GM18868 (cell line): ENCODE data around the gene EFNA2.
A peak's percentile ranks its signal among the peaks of the same experiment; 100 is the strongest.

Experiments
- ATAC-seq: cut with Tn5 transposase; IDR thresholded peaks from one replicate; pipeline ENCODE4 v1.9.1; 2021; ENCODE audit warnings: mild to moderate bottlenecking, moderate library complexity; ENCODE audit not compliant: unreplicated experiment

EFNA2 gene

GRCh38 chr19:1259876-1260748, 25.6 kb upstream of the EFNA2 start:
- no peak for ATAC-seq

GRCh38 chr19:1260749-1261537, 24.7 kb upstream of the EFNA2 start:
- peak; percentile 69 for ATAC-seq

DNA sequence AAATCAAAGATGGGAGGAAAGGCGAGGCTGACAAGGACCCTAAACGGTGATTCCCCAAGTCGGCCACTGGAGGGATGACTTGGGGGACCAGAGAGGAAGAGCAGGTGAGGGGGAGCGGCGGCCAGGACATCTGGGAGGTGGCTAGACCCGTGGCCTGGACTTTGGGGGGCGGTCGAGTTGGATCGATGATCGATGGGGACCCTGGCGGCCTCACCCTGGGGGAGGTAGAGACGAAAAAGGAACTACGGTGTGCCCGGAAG, 24.2 kb upstream of the EFNA2 start:
- ATAC-seq = no peak

- no peak for ATAC-seq
Measured at GRCh38 chr19:1261798-1262622, 23.7 kb upstream of the EFNA2 start.

DNA sequence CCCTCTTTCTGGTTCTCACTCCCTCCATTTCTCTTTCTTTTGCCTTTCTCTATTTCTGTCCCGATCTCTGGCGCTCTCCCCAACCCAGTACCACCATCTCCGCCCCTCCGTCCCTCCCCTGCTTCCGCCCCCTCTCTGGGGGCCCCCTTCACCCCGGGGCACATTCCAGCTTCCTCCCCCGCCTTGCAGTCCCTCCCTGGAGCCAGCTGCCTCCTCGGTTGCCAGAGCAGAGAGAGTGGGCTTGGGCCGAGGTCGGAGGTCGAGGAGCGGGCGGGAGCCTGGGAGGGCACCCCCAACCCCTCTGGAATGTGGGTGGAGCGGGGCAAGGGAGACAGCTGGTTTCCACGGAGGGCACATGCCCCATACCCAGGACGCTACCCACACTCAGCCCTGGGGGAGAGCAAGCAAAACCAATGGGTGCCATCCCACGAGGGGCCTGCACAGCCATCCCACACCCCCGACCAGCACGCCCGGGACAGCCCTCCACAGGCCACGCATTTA, 23.0 kb upstream of the EFNA2 start:
- no peak for ATAC-seq

GRCh38 chr19:1263188-1263587, 22.5 kb upstream of the EFNA2 start:
- ATAC-seq = no peak

- ATAC-seq = no peak
Measured at GRCh38 chr19:1264801-1265614, 20.7 kb upstream of the EFNA2 start.

DNA sequence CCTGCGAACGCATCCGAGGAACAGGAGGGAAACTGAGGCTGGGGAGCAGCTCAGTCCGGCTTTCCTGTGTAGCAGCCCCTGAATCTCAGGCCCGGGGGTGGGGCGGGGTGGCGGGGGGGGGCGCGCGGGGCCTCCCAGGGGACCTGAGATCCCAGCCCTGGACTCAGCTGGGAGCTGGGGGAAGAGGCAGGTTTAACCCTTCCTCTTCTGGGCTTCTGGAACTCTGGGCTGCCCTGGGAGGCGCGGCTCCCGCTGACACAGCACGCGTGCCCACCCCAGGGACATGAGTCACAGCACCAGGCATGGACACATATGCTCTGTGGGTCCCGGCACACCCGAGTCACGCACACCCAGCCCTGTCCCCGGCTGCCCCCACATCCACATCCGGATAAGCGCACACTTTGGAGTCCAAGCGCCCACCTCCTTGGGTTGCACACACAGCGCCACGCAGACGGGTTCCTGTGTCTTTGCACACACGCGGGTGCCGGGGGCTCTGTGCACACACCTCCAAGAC, 20.0 kb upstream of the EFNA2 start:
- no peak for ATAC-seq

- peak; percentile 31 for ATAC-seq
Measured at GRCh38 chr19:1266129-1266915, 19.4 kb upstream of the EFNA2 start.

- ATAC-seq = peak; percentile 19
Measured at GRCh38 chr19:1266916-1267476, 18.7 kb upstream of the EFNA2 start.

DNA sequence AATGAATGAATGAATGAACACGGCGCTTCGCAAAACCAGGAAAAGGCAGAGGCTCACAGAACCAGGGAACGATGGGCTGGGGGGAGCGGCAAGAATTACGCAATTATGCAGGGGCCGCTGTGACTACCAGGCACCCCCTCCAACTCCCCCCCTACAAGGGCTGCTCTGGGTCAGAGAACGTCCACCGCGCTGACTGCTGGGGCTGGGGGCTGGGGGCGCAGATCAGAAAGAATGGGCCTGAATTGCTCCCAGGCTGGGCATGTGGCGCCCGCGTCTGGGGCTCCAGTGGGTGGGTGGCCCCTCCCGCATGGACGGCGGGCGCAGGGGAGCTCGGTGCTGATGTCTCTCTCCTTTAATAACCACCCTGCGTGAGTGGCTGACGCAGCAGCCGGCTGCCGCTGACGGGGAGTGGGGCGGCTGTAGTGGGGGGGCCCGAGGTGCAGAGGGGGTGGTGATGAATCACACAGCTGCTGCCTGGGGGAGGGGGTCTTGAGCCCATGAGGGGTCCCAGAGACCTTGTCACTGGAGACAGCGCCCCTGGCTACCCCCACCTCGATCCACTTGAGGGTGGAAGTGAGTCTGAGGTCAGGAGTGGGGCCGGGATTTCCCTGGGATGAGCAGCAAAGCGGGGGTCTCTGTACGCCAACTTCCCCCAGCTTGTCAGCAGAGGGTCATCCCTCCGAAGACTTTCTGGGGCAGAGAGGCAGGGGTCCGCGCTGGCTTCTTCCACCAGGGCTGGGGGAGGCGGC, 18.0 kb upstream of the EFNA2 start:
- ATAC-seq = no peak

DNA sequence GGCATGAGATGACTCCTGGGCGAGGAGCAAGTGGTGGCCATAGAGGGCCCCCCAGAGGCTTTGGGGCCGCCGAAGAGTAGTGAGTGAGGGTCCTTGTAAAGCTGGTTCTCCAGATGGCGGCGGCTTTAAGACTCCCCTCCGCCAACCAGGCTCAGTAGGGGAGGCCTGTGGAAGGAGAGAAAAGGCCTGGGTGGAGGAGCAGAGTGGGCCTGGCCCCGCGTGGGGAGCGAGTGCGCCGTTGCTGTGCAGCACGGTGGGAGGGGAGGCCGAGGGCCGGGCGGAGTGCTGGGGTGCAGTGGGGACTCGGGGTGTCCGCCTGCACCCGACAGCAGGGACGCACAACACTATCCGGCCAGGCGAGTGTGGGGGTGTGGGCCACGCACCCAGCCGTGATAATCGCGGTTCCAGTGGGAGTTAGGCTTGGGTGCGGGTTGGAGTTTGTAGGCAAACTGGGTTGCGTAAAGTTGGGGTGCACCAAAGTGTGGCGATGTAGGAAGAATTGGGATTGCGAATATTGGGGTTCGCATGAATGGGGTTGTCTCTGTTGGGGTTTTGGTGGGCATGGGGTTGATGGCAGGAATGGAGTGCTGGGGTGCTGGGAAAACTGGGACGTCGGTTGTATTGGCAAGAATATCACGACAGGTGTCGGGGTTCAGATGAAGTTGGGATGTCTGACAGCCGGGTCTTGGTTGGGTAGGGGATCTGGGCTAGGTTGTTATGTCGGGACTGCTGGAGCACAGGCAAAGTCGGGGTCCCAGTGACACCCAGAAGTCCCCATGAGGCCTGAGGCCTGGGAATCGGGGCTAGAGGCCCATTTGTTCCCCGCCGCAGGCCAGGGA, 17.2 kb upstream of the EFNA2 start:
- ATAC-seq = no peak

DNA sequence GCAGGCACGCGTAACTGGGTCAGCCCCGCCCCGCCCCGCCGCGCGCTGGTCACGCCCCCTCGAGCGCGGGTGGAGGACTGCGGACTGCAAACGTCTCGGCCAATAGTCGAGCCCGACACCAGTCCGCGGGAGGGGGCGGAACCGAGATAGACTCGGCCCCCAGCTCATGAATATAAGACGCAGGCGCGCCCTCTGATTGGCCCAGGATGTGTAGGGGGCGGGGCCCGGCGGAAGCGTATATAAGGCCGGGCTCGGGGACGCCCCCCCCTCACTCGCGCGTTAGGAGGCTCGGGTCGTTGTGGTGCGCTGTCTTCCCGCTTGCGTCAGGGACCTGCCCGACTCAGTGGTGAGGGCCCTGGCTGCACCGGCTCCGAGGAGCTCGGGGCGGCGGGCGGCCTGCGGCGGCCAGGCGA, 16.6 kb upstream of the EFNA2 start, which contains the start of gene CIRBP:
Gene CIRBP, plus strand, starts transcription at position 268 of the 413 bp plus-strand sequence. CDS start 1,602 bp downstream, outside the sequence.
- peak; percentile 58 for ATAC-seq

GRCh38 chr19:1269478-1270212, 16.0 kb upstream of the EFNA2 start:
- ATAC-seq = peak; percentile 27

DNA sequence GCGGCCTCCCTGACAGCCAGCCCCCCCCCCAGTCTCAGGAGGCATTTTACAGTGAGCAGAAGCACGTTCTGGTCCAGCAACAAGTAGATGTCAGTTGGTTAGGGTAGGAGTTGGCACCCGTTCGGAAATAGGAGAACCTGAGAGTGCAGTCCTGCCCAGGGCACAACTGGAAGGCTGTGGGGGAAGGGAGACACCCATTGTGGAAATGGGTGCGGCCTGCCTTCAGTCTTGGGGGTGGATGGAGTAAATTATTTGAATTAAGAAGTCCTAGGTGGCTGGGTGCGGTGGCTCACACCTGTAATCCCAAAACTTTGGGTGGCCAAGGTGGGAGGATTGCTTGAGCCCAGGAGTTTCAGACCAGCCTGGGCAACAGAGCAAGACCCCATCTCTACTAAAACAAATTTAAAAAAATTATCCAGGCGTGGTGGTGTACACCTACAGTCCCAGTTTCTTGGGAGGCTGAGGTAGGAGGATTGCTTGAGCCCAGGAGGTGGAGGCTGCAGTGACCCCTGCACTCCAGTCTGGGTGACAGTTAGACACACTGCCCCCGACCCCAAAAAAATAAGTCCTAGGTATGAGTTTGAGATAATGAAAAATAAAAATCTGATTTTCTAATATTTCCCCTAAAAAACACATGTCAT, 15.3 kb upstream of the EFNA2 start:
- ATAC-seq = no peak

DNA sequence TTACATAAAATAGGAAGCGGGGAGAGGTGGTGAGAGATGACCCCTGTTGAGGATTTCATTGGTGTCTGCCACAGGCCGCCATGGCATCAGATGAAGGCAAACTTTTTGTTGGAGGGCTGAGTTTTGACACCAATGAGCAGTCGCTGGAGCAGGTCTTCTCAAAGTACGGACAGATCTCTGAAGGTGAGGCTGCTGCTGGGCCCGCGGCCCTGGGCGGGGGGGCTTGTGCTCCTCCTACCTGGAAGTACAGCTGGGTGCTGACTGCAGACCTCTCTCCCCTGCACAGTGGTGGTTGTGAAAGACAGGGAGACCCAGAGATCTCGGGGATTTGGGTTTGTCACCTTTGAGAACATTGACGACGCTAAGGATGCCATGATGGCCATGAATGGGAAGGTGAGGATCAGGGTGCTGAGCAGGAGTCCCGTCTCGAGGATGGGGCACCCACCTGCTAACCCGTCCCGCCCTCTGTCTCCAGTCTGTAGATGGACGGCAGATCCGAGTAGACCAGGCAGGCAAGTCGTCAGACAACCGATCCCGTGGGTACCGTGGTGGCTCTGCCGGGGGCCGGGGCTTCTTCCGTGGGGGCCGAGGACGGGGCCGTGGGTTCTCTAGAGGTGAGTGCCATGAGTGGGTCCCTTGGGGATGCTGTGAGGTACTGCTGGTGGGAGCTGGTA, 14.7 kb upstream of the EFNA2 start:
- ATAC-seq = no peak
